Aorta (tissue), 5 donors: ENCODE results near the gene GRM7. TPM values are rescaled to one million over a fixed set of nuclear protein-coding genes. Genes with fewer than 3 reads are reported as not detected.

Experiments
- ATAC-seq: fragments of 200-7000 bp; cut with Tn5 transposase; one replicate; pipeline ENCODE4 v1.9.1; 2022; ENCODE audit warnings: moderate library complexity; ENCODE audit not compliant: low FRiP score
- DNase-seq, 2 donors: peaks; one replicate each; pipeline ENCODE4 v3.0.0-alpha.2; 2020
- H3K27ac ChIP-seq, 2 donors: one replicate each; pipeline ENCODE4 v1.5.1; 2013; ENCODE audit warnings: low read length in 2 of 2, mild to moderate bottlenecking in 2 of 2, moderate library complexity in 2 of 2, control low read depth in 1 of 2, inconsistent platforms in 1 of 2, low read depth in 1 of 2
- H3K27me3 ChIP-seq, 2 donors: one replicate each; pipeline ENCODE4 v1.6.1; 2013; ENCODE audit warnings: control low read depth in 1 of 2, low read length in 1 of 2, mild to moderate bottlenecking in 1 of 2, moderate library complexity in 1 of 2; ENCODE audit not compliant: insufficient read depth in 2 of 2, control insufficient read depth in 1 of 2
- H3K36me3 ChIP-seq, 2 donors: one replicate each; pipeline ENCODE4 v1.6.1; 2013; ENCODE audit warnings: control low read depth in 1 of 2, low read length in 1 of 2, mild to moderate bottlenecking in 1 of 2; ENCODE audit not compliant: insufficient read depth in 2 of 2, control insufficient read depth in 1 of 2
- H3K4me1 ChIP-seq, 2 donors: one replicate each; pipeline ENCODE4 v1.6.1; 2013; ENCODE audit warnings: low read length in 2 of 2, control low read depth in 1 of 2, mild to moderate bottlenecking in 1 of 2, moderate library complexity in 1 of 2; ENCODE audit not compliant: insufficient read depth in 2 of 2, control insufficient read depth in 1 of 2
- H3K4me3 ChIP-seq, 2 donors: one replicate each; pipeline ENCODE4 v1.5.1; 2013; ENCODE audit warnings: low read length in 2 of 2, control low read depth in 1 of 2, mild to moderate bottlenecking in 1 of 2
- H3K9me3 ChIP-seq: one replicate; pipeline ENCODE4 v1.6.1; 2013; ENCODE audit warnings: mild to moderate bottlenecking, low read length; ENCODE audit not compliant: control insufficient read depth
- WGBS, 2 donors: extraction: QIAGEN DNeasy Blood & Tissue Kit; methylation state at CpG; one replicate each; pipeline ENCODE4 v1.1.7; 2013; 5-methylcytosine and 5-hydroxymethylcytosine counted together
- intact Hi-C, 2 donors: fragments of 100-400 bp; cut with DNase I; formaldehyde crosslinking; loops; one replicate each; pipeline versions ENCODE4 v1.14.2 to v1.15.0; 2022
- polyA plus RNA-seq, 2 donors: library from polyadenylated mRNA; stranded (reverse); fragments of 200-250 nt; gene quantifications; one replicate each; pipeline ENCODE4 v1.2.3, GENCODE V29; 2013
- total RNA-seq, 2 donors: library from RNA; stranded (reverse); fragmentation: NEBNext Ultra II Directional; extraction: Animal tissue kit (Norgen Biotek cat#: 25700); gene quantifications; one replicate each; pipeline ENCODE4 v1.2.1, GENCODE V29; 2021
- donor health status: healthy with polysubstance abuse.
- donor health status: Bipolar disorder and iron deficiency.
- donor health status: DM: no; HTN: no; CAD: no.
- donor health status: DM: no; HTN: no; CAD: no.
- donor health status: DM: yes; HTN: yes; CAD: no.

Gene GRM7
- total and polyA plus RNA-seq, 4 donors = 0.10 to 2.5 (median 0.50) TPM

DNA sequence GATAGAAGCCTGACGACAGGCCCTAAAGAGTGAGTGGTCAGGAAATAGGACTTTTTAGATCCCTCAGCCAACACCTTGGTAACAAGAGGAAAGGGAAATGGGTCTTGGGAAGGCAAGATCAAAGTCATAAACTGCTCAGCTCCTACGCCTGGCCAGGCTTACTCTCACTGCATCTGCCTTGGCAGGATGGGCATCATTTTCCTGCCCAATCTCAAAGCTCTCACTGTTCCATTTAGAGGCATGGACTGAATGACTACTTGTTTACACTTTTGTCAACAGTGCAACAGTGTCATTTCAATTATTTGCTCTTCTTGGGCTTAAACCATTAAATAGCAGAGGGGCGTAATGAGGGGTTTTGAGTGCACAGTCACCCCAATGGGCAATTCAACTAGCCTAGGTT is 808.7 kb downstream of the GRM7 start:
- ATAC-seq = no peak
- intact Hi-C loops = no loop called here

GRCh38 chr3:7678521-7678920 is 817.6 kb downstream of the GRM7 start:
- ATAC-seq (no peak), DNase-seq (no peak)
- intact Hi-C loops = no loop called here
- Histone ChIP-seq H3K27ac (no peak overlapping the region), H3K4me3 (no peak overlapping the region), H3K36me3 (no peaks in the 10 kb centered on the region), H3K9me3 (no peaks in the 10 kb centered on the region), H3K4me1 (no peaks in the 10 kb centered on the region), H3K27me3 (no peaks in the 10 kb centered on the region)
- WGBS, 2 donors = 88 to 90% methylated on average over 3 of the region's 3 CpGs

More for the DNA sequence above, 808.7 kb downstream of the GRM7 start:
- H3K9me3 ChIP-seq = no peaks in the 10 kb centered on the region
- no peak overlapping the region for H3K27ac ChIP-seq
- no peak for DNase-seq
- no peaks in the 10 kb centered on the region for H3K27me3 ChIP-seq
- WGBS, 2 donors = 95 to 98% methylated on average over 3 of the region's 3 CpGs
- H3K36me3 ChIP-seq = no peaks in the 10 kb centered on the region
- H3K4me3 ChIP-seq = no peak overlapping the region
- no peaks in the 10 kb centered on the region for H3K4me1 ChIP-seq

- WGBS, 2 donors = 21 to 23% methylated on average over 4 of the region's 4 CpGs
- no peaks in the 10 kb centered on the region for H3K4me1 ChIP-seq
- H3K27me3 ChIP-seq = no peaks in the 10 kb centered on the region
- peak in 1 of 2 donors; percentile 60 for DNase-seq
- no peaks in the 10 kb centered on the region for H3K9me3 ChIP-seq
- ATAC-seq = peak; percentile 62
- H3K4me3 ChIP-seq = no peak overlapping the region
- H3K27ac ChIP-seq = no peak overlapping the region
- intact Hi-C loops = no loop called here
- no peaks in the 10 kb centered on the region for H3K36me3 ChIP-seq
Observed at GRCh38 chr3:7682822-7683229, 821.9 kb downstream of the GRM7 start.

- ATAC-seq (no peak), DNase-seq (no peak)
- intact Hi-C loops = no loop called here
- H3K27ac ChIP-seq = no peak overlapping the region
- H3K9me3 ChIP-seq = no peaks in the 10 kb centered on the region
- no peaks in the 10 kb centered on the region for H3K27me3 ChIP-seq
- no peaks in the 10 kb centered on the region for H3K4me1 ChIP-seq
- whole genome bisulfite sequencing, 2 donors = 8 to 14% methylated on average over 1 of the region's 1 CpG
- no peak overlapping the region for H3K4me3 ChIP-seq
- H3K36me3 ChIP-seq = no peaks in the 10 kb centered on the region
Observed at GRCh38 chr3:7683426-7683825, 822.5 kb downstream of the GRM7 start.

GRCh38 chr3:7684182-7684715 is 823.3 kb downstream of the GRM7 start:
- Histone ChIP-seq H3K4me3 (no peak overlapping the region), H3K36me3 (no peaks in the 10 kb centered on the region), H3K9me3 (no peaks in the 10 kb centered on the region), H3K27ac (no peak overlapping the region), H3K4me1 (no peaks in the 10 kb centered on the region), H3K27me3 (no peaks in the 10 kb centered on the region)
- intact Hi-C loops = no loop called here
- DNase-seq (no peak), ATAC-seq (no peak)
- 33 to 38% methylated on average over 1 of the region's 1 CpG for WGBS, 2 donors

- Histone ChIP-seq H3K4me3 (no peak overlapping the region), H3K36me3 (no peaks in the 10 kb centered on the region), H3K27ac (no peak overlapping the region), H3K27me3 (no peaks in the 10 kb centered on the region), H3K9me3 (no peaks in the 10 kb centered on the region), H3K4me1 (no peaks in the 10 kb centered on the region)
- DNase-seq (no peak), ATAC-seq (no peak)
- intact Hi-C loops = no loop called here
- WGBS, 2 donors = 32 to 37% methylated on average over 6 of the region's 6 CpGs
Observed at GRCh38 chr3:7687428-7688147, 826.7 kb downstream of the GRM7 start.

DNA sequence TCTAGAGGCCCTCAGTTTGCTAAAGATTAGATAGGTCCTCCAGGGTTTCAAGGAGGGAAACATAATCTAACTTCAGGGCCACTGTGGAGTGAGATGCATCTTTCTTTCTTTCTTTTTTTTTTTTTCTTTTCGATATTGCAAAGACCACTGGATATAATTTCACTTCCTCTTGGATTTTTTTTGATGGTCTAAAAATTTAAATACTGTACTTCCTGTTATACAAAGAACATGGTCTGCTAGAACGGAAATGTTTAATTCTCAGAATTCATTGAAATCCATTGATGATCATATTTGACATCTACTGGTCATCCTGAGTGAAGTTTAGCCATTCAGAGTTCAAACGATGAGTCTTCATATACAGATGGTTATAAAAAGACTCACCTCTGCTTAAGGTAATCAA is 832.0 kb downstream of the GRM7 start:
- Histone ChIP-seq H3K27ac (no peak overlapping the region), H3K9me3 (no peaks in the 10 kb centered on the region), H3K36me3 (no peaks in the 10 kb centered on the region), H3K4me1 (no peaks in the 10 kb centered on the region), H3K27me3 (no peaks in the 10 kb centered on the region), H3K4me3 (no peak overlapping the region)
- intact Hi-C loops = no loop called here
- WGBS, 2 donors = 89 to 94% methylated on average over 3 of the region's 3 CpGs
- ATAC-seq (no peak), DNase-seq (no peak)

- Histone ChIP-seq H3K9me3 (no peaks in the 10 kb centered on the region), H3K36me3 (no peaks in the 10 kb centered on the region), H3K27ac (no peak overlapping the region), H3K4me3 (no peak overlapping the region), H3K4me1 (no peaks in the 10 kb centered on the region), H3K27me3 (no peaks in the 10 kb centered on the region)
- intact Hi-C loops = no loop called here
- DNase-seq = no peak
- ATAC-seq = no peak
- WGBS, 2 donors = 94% methylated on average over 2 of the region's 2 CpGs
Observed at GRCh38 chr3:7693976-7694375, 833.1 kb downstream of the GRM7 start.

DNA sequence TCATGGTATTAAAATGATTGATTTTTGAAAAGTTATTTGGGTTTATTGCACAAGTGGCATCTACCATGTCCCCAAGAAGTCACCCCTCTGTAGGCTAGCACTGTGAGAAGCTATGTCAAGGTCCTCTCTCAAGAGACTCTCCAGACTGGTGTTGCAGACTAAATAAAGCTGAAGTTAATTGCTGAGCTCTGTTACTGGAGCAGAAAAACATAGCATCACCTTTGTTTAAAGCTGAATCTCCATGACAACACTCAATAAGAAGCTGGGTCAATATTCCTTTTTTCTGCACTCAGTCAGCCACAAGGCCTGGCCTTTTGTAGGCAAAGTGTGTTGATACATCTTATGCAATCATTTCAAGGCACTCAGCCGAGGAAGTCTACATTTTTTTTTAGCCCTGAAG is 834.1 kb downstream of the GRM7 start:
- intact Hi-C loops = no loop called here
- 77 to 79% methylated on average over 1 of the region's 1 CpG for WGBS, 2 donors
- no peak overlapping the region for H3K27ac ChIP-seq

More for the DNA sequence above, 834.1 kb downstream of the GRM7 start:
- no peak for ATAC-seq
- DNase-seq = no peak
- Histone ChIP-seq H3K4me1 (no peaks in the 10 kb centered on the region), H3K27me3 (no peaks in the 10 kb centered on the region), H3K4me3 (no peak overlapping the region), H3K9me3 (no peaks in the 10 kb centered on the region), H3K36me3 (no peaks in the 10 kb centered on the region)
